ENCODE results near the gene ADARB2.

The ADARB2 gene

GRCh38 chr10:1172256-1172984, 564.9 kb downstream of the ADARB2 start:
- TF ChIP-seq CTCF (IDR thresholded peaks at IDR 0.05; ENCODE audit: control insufficient read depth, insufficient read depth, low read depth, low read length, missing control alignments): no peak
- no peak overlapping the region for H3K4me3 ChIP-seq (ENCODE audit: control insufficient read depth, low read depth, low read length)
- DNase-seq (ENCODE audit: low read depth): no peak

- DNase-seq (ENCODE audit: low read depth): no peak
- no peak overlapping the region for H3K4me3 ChIP-seq (ENCODE audit: control insufficient read depth, low read depth, low read length)
- no peak for TF ChIP-seq CTCF (IDR thresholded peaks at IDR 0.05; ENCODE audit: control insufficient read depth, insufficient read depth, low read depth, low read length, missing control alignments)
Observed at GRCh38 chr10:1171586-1171985, 565.7 kb downstream of the ADARB2 start.

GRCh38 chr10:1171182-1171581, 566.1 kb downstream of the ADARB2 start:
- DNase-seq (ENCODE audit: low read depth): no peak
- H3K4me3 ChIP-seq (ENCODE audit: control insufficient read depth, low read depth, low read length): no peak overlapping the region
- TF ChIP-seq CTCF (IDR thresholded peaks at IDR 0.05; ENCODE audit: control insufficient read depth, insufficient read depth, low read depth, low read length, missing control alignments): no peak

- TF ChIP-seq CTCF (IDR thresholded peaks at IDR 0.05; ENCODE audit: control insufficient read depth, insufficient read depth, low read depth, low read length, missing control alignments): no peak
- no peak for DNase-seq (ENCODE audit: low read depth)
- H3K4me3 ChIP-seq (ENCODE audit: control insufficient read depth, low read depth, low read length): no peak overlapping the region
Observed at GRCh38 chr10:1170867-1171180, 566.5 kb downstream of the ADARB2 start.

GRCh38 chr10:1169981-1170866, 567.1 kb downstream of the ADARB2 start:
- no peak for TF ChIP-seq CTCF (IDR thresholded peaks at IDR 0.05; ENCODE audit: control insufficient read depth, insufficient read depth, low read depth, low read length, missing control alignments)
- no peak overlapping the region for H3K4me3 ChIP-seq (ENCODE audit: control insufficient read depth, low read depth, low read length)
- DNase-seq (ENCODE audit: low read depth): no peak

- no peak for DNase-seq (ENCODE audit: low read depth)
- no peak overlapping the region for H3K4me3 ChIP-seq (ENCODE audit: control insufficient read depth, low read depth, low read length)
- TF ChIP-seq CTCF (IDR thresholded peaks at IDR 0.05; ENCODE audit: control insufficient read depth, insufficient read depth, low read depth, low read length, missing control alignments): no peak
Observed at GRCh38 chr10:1169186-1169885, 568.0 kb downstream of the ADARB2 start.

All from AG09309 (cell line).